HG02938 (cell line): ENCODE measurements around the gene L3MBTL4.

Experiments used
- ATAC-seq: cut with Tn5 transposase; IDR thresholded peaks from one replicate; pipeline ENCODE4 v1.9.1; 2021; ENCODE audit warnings: mild to moderate bottlenecking, moderate library complexity; ENCODE audit not compliant: unreplicated experiment

L3MBTL4 gene

GRCh38 chr18:6367208-6367607, 47.5 kb downstream of the L3MBTL4 start:
- no peak for ATAC-seq

GRCh38 chr18:6366776-6367175, 47.9 kb downstream of the L3MBTL4 start:
- no peak for ATAC-seq

GRCh38 chr18:6365385-6365784, 49.3 kb downstream of the L3MBTL4 start:
- no peak for ATAC-seq

- peak; percentile 81 for ATAC-seq
Measured at GRCh38 chr18:6363216-6363615, 51.5 kb downstream of the L3MBTL4 start.

- ATAC-seq = no peak
Measured at GRCh38 chr18:6362559-6363129, 52.1 kb downstream of the L3MBTL4 start.

DNA sequence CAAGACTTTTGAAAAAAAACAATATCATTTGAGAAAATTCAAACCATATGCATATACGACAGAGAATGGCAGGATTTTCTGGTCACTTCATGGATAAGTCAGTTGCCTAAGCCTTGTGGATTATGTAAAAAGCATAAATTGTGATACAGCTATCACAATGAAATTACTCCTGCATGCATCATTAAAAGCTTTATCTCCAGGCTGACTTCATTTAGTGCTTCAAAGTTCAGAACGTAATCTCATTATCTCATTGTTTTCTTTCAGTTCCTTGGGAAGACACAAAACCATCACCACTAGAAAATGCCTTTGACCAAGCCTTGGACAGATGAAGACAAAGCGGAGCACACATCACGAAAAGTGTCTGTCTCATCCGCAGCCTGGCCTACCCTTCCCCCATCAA, 57.0 kb downstream of the L3MBTL4 start:
- no peak for ATAC-seq

GRCh38 chr18:6355789-6356589, 58.7 kb downstream of the L3MBTL4 start:
- ATAC-seq = peak; percentile 61

DNA sequence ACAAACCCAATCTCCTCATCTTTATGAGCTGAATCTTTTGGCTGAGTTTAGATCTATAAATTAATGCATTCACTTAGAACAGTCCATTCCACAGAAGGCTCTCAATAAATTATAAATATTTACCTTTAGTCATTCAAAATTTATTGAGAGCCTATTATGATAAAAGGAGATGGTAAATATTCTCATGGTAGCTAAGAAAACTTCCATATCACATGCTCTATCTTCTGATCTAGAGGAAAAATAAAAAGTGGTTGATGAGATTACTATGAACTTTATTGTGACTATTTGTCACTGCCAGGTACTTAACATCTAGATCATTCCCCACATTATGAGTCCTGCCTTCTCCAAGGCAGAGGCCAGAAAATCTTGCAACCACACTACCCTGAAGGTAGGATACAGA, 62.4 kb downstream of the L3MBTL4 start:
- ATAC-seq = no peak

DNA sequence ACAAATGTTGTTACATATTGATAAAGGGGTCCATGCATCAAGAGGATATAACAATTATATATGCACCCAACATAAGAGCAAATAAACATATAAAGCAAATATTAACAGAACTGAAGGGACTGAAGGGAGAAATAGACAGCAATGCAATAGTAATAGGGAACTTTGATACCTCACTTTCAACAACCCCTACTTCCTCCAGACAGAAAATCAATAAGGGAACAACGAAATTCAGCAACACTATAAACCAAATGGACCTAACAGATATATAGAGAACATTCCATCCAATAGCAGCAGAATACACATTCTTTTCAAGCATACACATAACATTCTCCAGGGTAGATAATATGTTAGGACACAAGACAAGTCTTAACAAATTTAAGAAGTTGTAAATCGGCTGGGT, 71.7 kb downstream of the L3MBTL4 start:
- ATAC-seq = no peak

DNA sequence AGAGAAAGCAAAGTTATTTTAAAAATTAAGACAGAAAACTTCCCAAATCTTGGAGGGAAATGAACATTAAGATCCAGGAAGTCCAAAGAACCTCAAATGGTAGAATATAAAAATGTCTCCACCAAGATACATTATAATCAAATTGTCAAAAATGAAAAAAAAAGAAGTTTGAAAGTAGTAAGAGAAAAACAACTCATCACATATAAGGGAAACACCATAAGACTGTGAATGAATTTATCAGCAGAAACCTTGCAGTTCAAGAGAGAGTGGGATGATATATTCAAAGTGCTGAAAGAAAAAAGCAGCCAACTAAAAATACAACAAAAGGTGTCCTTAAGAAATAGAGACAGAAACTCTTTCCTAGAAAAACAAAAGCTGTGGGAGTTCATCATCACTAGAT, 73.0 kb downstream of the L3MBTL4 start:
- ATAC-seq = no peak

GRCh38 chr18:6341303-6341702, 73.4 kb downstream of the L3MBTL4 start:
- no peak for ATAC-seq

- ATAC-seq = no peak
Measured at GRCh38 chr18:6340121-6340520, 74.6 kb downstream of the L3MBTL4 start.

DNA sequence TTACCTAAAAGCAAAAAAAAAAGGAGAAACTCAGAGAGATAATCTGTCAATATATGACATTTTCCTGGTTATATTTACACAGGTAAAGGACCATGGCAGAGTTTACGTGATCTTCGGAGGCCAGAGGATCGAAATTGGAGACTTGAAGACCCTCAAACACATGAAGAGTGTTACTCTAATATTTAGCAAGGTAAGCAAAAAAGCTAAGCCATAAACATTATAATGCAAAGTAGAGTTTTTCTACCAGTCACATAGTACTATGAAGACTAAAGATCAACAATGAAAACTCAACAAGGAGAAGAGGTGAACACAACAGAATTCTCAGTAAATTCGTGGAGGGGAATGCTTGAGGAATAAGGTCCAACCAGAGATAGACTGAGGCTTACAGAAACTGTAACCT, 78.5 kb downstream of the L3MBTL4 start:
- ATAC-seq = no peak

DNA sequence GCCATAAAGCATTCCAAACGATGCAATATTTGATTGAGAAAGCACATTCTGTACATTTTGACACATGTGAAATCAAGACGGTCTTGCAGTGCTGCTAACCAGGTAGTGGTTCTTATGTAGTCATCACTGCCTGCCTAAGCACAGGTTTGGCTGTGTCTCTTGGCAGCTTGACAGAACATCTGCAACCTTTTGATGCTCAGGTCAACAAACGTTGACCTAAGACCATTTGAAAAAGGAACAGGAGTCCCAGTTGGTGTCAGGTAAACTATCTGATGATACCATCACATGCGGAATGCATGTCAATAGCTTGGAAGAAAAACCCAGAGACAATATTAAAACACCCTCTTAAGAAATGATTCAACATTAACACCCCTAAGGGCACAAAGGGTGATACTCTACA, 80.7 kb downstream of the L3MBTL4 start:
- no peak for ATAC-seq

- ATAC-seq = no peak
Measured at GRCh38 chr18:6331872-6332271, 82.8 kb downstream of the L3MBTL4 start.

DNA sequence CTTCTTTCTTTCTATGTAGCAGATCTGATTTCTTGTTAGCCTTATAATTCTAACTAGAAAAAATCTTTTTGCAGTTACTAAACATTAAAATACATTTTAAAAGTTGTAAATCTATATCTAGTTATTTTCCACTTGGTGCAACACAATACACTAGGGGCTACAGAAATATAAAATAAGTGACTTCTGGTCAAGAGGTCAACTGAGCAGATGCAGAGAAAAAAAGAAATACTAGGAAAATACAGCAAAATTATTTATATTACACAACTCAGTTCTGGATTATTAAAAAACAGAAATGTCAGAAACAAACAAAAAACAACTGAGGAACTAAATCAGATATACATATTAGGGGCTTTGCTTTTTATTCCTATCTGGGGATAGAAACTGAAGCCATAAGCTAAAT, 83.9 kb downstream of the L3MBTL4 start:
- no peak for ATAC-seq

- no peak for ATAC-seq
Measured at GRCh38 chr18:6328621-6329010, 86.1 kb downstream of the L3MBTL4 start.

DNA sequence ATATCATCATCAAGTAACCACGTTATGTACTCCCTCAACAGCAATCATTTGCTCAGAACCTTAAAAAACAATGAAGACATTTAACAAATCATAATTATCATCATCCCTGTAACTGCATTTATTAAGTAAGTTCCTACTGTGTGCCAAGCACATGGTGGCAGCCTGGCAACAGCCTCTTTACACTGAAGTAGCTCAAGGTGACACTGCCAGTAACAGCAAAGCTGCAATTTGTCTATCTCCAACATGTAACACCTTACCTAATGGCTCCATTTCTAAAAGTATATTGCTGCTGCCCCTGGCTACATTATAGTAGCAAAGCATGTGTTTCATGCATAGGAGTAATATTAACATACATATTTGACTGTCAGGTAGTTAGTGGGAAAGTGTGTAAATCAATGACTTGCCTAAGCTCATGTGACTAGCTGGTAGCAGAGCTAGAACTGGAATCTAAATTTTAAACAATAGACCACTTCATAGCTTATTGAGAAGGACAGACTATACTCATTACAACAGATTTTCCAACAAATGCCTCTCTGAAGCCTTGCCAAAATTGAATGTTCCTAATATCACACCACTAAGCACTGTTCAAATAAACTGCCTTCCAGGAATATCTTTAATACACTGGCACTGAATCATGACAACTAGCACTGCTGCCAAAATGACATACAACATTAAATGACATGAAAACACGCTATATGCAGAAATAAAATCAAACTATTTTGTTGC, 86.7 kb downstream of the L3MBTL4 start:
- ATAC-seq = no peak

DNA sequence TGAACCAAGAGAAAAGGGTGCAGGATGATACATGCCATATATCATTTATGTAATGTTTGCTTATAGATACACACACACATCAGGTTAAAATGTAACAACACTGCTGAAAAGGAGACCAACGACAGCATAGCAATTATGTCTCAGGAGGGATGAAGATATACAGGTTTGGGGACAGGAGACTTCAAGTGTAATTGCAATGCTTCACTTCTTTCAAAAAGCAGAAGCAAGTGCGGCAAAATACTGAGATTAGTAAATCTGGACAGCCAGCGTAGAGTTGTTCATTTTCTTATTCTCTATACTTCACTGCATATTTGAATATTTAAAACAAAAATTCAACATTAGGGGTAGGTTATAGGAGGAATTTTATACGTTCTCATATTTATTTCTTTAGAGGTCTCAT, 87.2 kb downstream of the L3MBTL4 start:
- no peak for ATAC-seq

DNA sequence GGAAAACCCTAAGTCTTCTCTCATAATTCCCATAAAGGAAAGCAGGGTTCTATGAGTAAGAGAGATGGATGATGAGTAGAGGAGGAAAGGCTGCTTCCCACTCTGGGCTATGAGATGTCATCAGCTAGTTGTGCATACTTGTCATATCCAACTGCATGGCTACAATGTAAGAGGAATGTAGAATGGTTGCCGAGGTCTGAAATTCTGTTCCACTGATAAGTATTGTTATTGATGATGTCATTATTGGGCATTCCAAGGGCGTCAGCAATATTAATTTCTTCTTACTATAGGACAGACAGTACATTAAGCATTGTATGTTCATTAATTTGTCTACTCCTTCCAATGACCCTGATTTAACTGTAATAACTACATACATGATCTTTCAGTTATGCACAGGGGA, 88.1 kb downstream of the L3MBTL4 start:
- no peak for ATAC-seq

- ATAC-seq = no peak
Measured at GRCh38 chr18:6323319-6323889, 91.3 kb downstream of the L3MBTL4 start.
